K562 (cell line): Measurements from ENCODE around the gene KNTC1. TPM values are rescaled to one million over a fixed set of nuclear protein-coding genes. Genes with fewer than 3 reads are reported as not detected.

ENCODE experiments used
- CTBP1 ChIP-seq: fragments of 450-650 bp; IDR thresholded peaks from 2 replicates; pipeline ENCODE4 v1.6.1; 2016; ENCODE audit warnings: borderline replicate concordance
- GTF3C2 ChIP-seq: IDR thresholded peaks from 3 replicates; pipeline ENCODE4 v1.6.1; 2011; ENCODE audit warnings: borderline replicate concordance, mild to moderate bottlenecking, moderate library complexity; ENCODE audit not compliant: insufficient read length; ENCODE audit errors: extremely low read depth
- MAFG ChIP-seq: fragments of 450-650 bp; conservative IDR thresholded peaks from 2 replicates; pipeline ENCODE4 v1.6.1; 2016; ENCODE audit warnings: missing genetic modification characterization, missing compliant biosample characterization
- RBBP5 ChIP-seq: fragments of 200-600 bp; sonication (generic); IDR thresholded peaks from 2 replicates; pipeline ENCODE4 v1.6.1; 2012; ENCODE audit warnings: borderline replicate concordance, mild to moderate bottlenecking, low read length, control low read depth, inconsistent platforms; ENCODE audit not compliant: insufficient read depth, poor library complexity, severe bottlenecking
- ZBTB8A ChIP-seq: fragments of 450-650 bp; IDR thresholded peaks from 2 replicates; pipeline ENCODE4 v1.6.1; 2018; ENCODE audit warnings: mild to moderate bottlenecking, moderate library complexity; ENCODE audit not compliant: partially characterized antibody
- polyA plus RNA-seq, 8 experiments: library from polyadenylated mRNA; depleted of rRNA in 4 of 8; stranded (reverse) in 5 of 8; unstranded in 3 of 8; fragments of >200 nt; fragmentation: Nextera tagmentation in 2 of 8; fragmentation: Illumina TruSeq in 1 of 8; extraction: Ambion mirVana in 2 of 8; extraction: Trizol in 1 of 8; gene quantifications; 2 replicates each; pipeline versions ENCODE4 v1.2.1 to v1.2.3, GENCODE V29; 2011 to 2014; ENCODE audit warnings: inconsistent platforms in 1 of 8, missing spikeins in 1 of 8
- total RNA-seq, 7 experiments: library from RNA; depleted of rRNA in 6 of 7; stranded (reverse); fragments of >200 nt in 6 of 7; fragmentation: Illumina TruSeq in 2 of 7; extraction: Trizol in 2 of 7; gene quantifications; 2 replicates each; pipeline versions ENCODE4 v1.2.1 to v1.2.3, GENCODE V29; 2011 to 2021; ENCODE audit warnings: low replicate concordance in 1 of 7
- TF ChIP-seq, protein P1 (sequence below), 2 experiments: fragments of 450-650 bp in 1 of 2; sonication (generic) in 1 of 2; formaldehyde crosslinking in 1 of 2; IDR thresholded peaks; 2 replicates each; pipeline versions ENCODE4 v1.7.1 to v1.9.0; 2016 to 2022; ENCODE audit warnings: inconsistent platforms in 1 of 2, mild to moderate bottlenecking in 1 of 2, missing genetic modification reagents in 1 of 2
- TF ChIP-seq, protein P2 (sequence below): fragments of 450-650 bp; IDR thresholded peaks from 2 replicates; pipeline ENCODE4 v1.6.1; 2018; ENCODE audit not compliant: partially characterized antibody
- TF ChIP-seq, protein P3 (sequence below): fragments of 450-650 bp; IDR thresholded peaks from 2 replicates; pipeline ENCODE4 v1.6.1; 2016; ENCODE audit warnings: borderline replicate concordance

Gene KNTC1
- total and polyA plus RNA-seq, 9 of the 15 experiments (the other 6 are each of a cell fraction or from before 2014, with no cell fraction given), result 38.9 to 135 (median 99.6) TPM

- TF ChIP-seq RBBP5 (peak; percentile 33), GTF3C2 (no peak), CTBP1 (no peak), MAFG (tag) (no peak), ZBTB8A (no peak)
- TF ChIP-seq, protein P1, sequence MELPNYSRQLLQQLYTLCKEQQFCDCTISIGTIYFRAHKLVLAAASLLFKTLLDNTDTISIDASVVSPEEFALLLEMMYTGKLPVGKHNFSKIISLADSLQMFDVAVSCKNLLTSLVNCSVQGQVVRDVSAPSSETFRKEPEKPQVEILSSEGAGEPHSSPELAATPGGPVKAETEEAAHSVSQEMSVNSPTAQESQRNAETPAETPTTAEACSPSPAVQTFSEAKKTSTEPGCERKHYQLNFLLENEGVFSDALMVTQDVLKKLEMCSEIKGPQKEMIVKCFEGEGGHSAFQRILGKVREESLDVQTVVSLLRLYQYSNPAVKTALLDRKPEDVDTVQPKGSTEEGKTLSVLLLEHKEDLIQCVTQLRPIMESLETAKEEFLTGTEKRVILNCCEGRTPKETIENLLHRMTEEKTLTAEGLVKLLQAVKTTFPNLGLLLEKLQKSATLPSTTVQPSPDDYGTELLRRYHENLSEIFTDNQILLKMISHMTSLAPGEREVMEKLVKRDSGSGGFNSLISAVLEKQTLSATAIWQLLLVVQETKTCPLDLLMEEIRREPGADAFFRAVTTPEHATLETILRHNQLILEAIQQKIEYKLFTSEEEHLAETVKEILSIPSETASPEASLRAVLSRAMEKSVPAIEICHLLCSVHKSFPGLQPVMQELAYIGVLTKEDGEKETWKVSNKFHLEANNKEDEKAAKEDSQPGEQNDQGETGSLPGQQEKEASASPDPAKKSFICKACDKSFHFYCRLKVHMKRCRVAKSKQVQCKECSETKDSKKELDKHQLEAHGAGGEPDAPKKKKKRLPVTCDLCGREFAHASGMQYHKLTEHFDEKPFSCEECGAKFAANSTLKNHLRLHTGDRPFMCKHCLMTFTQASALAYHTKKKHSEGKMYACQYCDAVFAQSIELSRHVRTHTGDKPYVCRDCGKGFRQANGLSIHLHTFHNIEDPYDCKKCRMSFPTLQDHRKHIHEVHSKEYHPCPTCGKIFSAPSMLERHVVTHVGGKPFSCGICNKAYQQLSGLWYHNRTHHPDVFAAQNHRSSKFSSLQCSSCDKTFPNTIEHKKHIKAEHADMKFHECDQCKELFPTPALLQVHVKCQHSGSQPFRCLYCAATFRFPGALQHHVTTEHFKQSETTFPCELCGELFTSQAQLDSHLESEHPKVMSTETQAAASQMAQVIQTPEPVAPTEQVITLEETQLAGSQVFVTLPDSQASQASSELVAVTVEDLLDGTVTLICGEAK (IDR thresholded peaks at IDR 0.05), result no peak
- TF ChIP-seq, protein P1 (CRISPR knock-in tag; IDR thresholded peaks at IDR 0.05), result no peak
- TF ChIP-seq, protein P2, sequence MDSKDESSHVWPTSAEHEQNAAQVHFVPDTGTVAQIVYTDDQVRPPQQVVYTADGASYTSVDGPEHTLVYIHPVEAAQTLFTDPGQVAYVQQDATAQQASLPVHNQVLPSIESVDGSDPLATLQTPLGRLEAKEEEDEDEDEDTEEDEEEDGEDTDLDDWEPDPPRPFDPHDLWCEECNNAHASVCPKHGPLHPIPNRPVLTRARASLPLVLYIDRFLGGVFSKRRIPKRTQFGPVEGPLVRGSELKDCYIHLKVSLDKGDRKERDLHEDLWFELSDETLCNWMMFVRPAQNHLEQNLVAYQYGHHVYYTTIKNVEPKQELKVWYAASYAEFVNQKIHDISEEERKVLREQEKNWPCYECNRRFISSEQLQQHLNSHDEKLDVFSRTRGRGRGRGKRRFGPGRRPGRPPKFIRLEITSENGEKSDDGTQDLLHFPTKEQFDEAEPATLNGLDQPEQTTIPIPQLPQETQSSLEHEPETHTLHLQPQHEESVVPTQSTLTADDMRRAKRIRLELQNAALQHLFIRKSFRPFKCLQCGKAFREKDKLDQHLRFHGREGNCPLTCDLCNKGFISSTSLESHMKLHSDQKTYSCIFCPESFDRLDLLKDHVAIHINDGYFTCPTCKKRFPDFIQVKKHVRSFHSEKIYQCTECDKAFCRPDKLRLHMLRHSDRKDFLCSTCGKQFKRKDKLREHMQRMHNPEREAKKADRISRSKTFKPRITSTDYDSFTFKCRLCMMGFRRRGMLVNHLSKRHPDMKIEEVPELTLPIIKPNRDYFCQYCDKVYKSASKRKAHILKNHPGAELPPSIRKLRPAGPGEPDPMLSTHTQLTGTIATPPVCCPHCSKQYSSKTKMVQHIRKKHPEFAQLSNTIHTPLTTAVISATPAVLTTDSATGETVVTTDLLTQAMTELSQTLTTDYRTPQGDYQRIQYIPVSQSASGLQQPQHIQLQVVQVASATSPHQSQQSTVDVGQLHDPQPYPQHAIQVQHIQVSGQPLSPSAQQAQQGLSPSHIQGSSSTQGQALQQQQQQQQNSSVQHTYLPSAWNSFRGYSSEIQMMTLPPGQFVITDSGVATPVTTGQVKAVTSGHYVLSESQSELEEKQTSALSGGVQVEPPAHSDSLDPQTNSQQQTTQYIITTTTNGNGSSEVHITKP, result peak; percentile 38
- TF ChIP-seq, protein P3, sequence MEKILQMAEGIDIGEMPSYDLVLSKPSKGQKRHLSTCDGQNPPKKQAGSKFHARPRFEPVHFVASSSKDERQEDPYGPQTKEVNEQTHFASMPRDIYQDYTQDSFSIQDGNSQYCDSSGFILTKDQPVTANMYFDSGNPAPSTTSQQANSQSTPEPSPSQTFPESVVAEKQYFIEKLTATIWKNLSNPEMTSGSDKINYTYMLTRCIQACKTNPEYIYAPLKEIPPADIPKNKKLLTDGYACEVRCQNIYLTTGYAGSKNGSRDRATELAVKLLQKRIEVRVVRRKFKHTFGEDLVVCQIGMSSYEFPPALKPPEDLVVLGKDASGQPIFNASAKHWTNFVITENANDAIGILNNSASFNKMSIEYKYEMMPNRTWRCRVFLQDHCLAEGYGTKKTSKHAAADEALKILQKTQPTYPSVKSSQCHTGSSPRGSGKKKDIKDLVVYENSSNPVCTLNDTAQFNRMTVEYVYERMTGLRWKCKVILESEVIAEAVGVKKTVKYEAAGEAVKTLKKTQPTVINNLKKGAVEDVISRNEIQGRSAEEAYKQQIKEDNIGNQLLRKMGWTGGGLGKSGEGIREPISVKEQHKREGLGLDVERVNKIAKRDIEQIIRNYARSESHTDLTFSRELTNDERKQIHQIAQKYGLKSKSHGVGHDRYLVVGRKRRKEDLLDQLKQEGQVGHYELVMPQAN, result no peak; the same call in 1 of the 2 replicates
These were observed 462 bp downstream of the KNTC1 start (continued) for GRCh38 chr12:122527478-122527944.
